Measurements from ENCODE around the gene MYO15A.

DNA sequence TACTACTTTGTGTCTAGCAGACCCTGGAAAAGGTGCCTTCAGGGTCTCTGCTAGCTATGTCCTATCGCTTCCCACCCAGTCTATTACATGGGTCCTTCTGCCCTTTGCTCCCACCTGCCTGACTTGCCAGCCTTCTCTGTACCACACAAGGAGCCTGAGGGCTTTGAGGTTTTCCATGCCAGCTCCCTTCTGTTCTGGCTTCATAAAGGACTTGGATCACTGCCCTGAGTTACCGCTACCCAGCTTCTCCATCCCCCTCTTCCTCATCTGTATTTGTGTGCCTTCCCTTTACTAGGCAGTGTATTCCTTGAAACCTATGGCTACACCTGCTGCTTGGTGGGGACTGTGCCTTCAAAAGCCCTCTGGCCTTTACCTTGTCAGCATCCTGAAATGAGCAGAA is 97.3 kb downstream of the MYO15A start:
- no peak for TF ChIP-seq POLR2AphosphoS5 (IDR thresholded peaks at IDR 0.05; ENCODE audit: low read depth, low read length)
- no peak for TF ChIP-seq SIN3A (IDR thresholded peaks at IDR 0.05; ENCODE audit: borderline replicate concordance, insufficient read depth, low read length)
- TF ChIP-seq FOXP2 (optimal IDR thresholded peaks at IDR 0.05; ENCODE audit: borderline replicate concordance, extremely low read depth, extremely low read length, insufficient read depth), result no peak

Data from PFSK-1 (cell line).